Muscle of back (tissue), 10 donors: ENCODE results near the gene H2BW2. TPM values are rescaled to one million over a fixed set of nuclear protein-coding genes. Genes with fewer than 3 reads are reported as not detected.

Experiments used
- polyA plus RNA-seq, 10 donors: library from polyadenylated mRNA; unstranded; fragments of 120-200 nt; gene quantifications; one replicate each; pipeline ENCODE4 v1.2.1, GENCODE V29; 2013; ENCODE audit not compliant: insufficient read length in 10 of 10

The H2BW2 gene
- polyA plus RNA-seq, 10 donors = 0.21 to 0.71 (median 0.41) TPM

Other genes starting within 250 kb of the H2BW2 start
- 10 to 100 TPM; 13.6 to 39.3 (median 29.6) TPM for gene RAB9B, start 207.7 kb upstream of the H2BW2 start, polyA plus RNA-seq
- gene TMSB15B, start 77.3 kb upstream of the H2BW2 start, polyA plus RNA-seq = 10 to 100 TPM in 6 of 10 donors, 1 to 10 TPM in 4; 8.5 to 14.5 (median 10.6) TPM
- gene H2BW1, start 26.2 kb upstream of the H2BW2 start, polyA plus RNA-seq = not detected
- gene TMSB15C, start 36.3 kb downstream of the H2BW2 start, polyA plus RNA-seq = 1 to 10 TPM; 3.1 to 8.8 (median 5.2) TPM
- 1 to 10 TPM; 1.7 to 4.0 (median 2.5) TPM for gene ZCCHC18, start 72.6 kb downstream of the H2BW2 start, polyA plus RNA-seq
- 1 to 10 TPM; 5.0 to 8.3 (median 6.7) TPM for gene SLC25A53, start 117.1 kb downstream of the H2BW2 start, polyA plus RNA-seq
- 10 to 100 TPM; 12.2 to 19.1 (median 15.3) TPM for gene FAM199X, start 126.5 kb downstream of the H2BW2 start, polyA plus RNA-seq
- under 1 TPM in 2 of 10 donors, not detected in 8; 0.08 to 0.14 TPM for gene ESX1, start 215.0 kb downstream of the H2BW2 start, polyA plus RNA-seq